ENCODE data around the gene CRACDL. TPM values are rescaled to one million over a fixed set of nuclear protein-coding genes. Genes with fewer than 3 reads are reported as not detected.

The CRACDL gene
- total RNA-seq, 1 experiment from 2014 or later, result 1.1 TPM

DNA sequence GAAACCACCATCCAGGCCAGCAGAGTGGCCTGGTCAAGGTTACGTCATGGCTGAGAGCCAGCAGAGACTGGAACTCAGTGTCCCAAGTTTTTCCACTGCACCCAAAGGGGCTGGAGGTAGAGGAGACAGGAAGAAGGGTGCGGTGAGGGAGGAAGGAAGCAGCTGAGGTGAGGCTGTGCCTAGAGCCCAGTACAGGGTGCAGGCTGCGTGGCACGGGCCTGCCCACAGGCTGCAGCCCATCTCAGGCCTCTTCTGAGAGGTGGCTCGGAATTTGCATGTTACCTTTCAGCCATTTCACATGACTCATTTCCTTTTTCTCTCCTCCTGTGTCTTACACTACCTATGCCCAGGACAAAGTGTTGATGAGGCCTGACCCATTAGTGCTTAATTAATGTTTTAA lies 191.4 kb downstream of the CRACDL start:
- H3K4me1 ChIP-seq, result peaks cover 14% of the 10 kb centered on the region
- H3K9me3 ChIP-seq, result no peaks in the 10 kb centered on the region
- no peaks in the 10 kb centered on the region for H3K36me3 Mint-ChIP-seq (ENCODE audit: insufficient read depth, unreplicated experiment)
- no peak overlapping the region for H3K4me3 Mint-ChIP-seq (ENCODE audit: unreplicated experiment)
- ChIA-PET POLR2A (no interaction called here), CTCF (no interaction called here)
- H3K4me1 Mint-ChIP-seq (ENCODE audit: low read depth, unreplicated experiment), result peaks cover 8% of the 10 kb centered on the region
- no peaks in the 10 kb centered on the region for H3K36me3 ChIP-seq (ENCODE audit: control insufficient read depth, insufficient read depth, low read length)
- no peaks in the 10 kb centered on the region for H3K27me3 ChIP-seq (replicated peaks; ENCODE audit: control insufficient read depth, insufficient read depth, low read length)
- DNase-seq, result no peak
- H3K9me3 Mint-ChIP-seq (ENCODE audit: unreplicated experiment), result no peaks in the 10 kb centered on the region
- intact Hi-C loops (cut with micrococcal nuclease; ENCODE audit: unreplicated experiment), result no loop called here
- BruUV-seq (replicated peaks), result no TSS peak
- no peak for TF ChIP-seq CTCF (IDR thresholded peaks at IDR 0.05; ENCODE audit: insufficient read depth in 1 of 2, low read depth in 1 of 2, low read length in 1 of 2, severe bottlenecking in 1 of 2, unreplicated experiment in 1 of 2)
- no peak overlapping the region for H3K27ac Mint-ChIP-seq (ENCODE audit: unreplicated experiment)
- no peaks in the 10 kb centered on the region for H3K27me3 Mint-ChIP-seq (ENCODE audit: insufficient read depth, unreplicated experiment)
- no peak overlapping the region for H3K4me3 ChIP-seq (ENCODE audit: low read depth, low read length)

Other genes starting within 250 kb of the CRACDL start
- gene MGAT4A, start 205.1 kb downstream of the CRACDL start, total RNA-seq (2022), result 63.7 and 72.3 TPM in 2 replicates
- 11.3 and 12.5 TPM in 2 replicates for gene C2orf15, start 205.5 kb upstream of the CRACDL start, total RNA-seq (2022)
- 8.9 and 9.9 TPM in 2 replicates for gene TSGA10, start 218.7 kb upstream of the CRACDL start, total RNA-seq (2022)
- gene LIPT1, start 218.7 kb upstream of the CRACDL start, total RNA-seq (2022), result 9.4 and 10.2 TPM in 2 replicates
- gene MITD1, start 244.8 kb upstream of the CRACDL start, total RNA-seq (2022), result 29.3 and 30.5 TPM in 2 replicates
- gene MRPL30, start 245.0 kb upstream of the CRACDL start, total RNA-seq (2022), result 49.9 and 51.2 TPM in 2 replicates